GM19099 (cell line): Measurements from ENCODE around the gene GALNT10.

Experiments used
- POLR2A ChIP-seq: IDR thresholded peaks from 3 replicates; pipeline ENCODE4 v1.6.1; 2011; ENCODE audit warnings: low read depth; ENCODE audit not compliant: insufficient read length; ENCODE audit errors: extremely low read depth

Gene GALNT10

DNA sequence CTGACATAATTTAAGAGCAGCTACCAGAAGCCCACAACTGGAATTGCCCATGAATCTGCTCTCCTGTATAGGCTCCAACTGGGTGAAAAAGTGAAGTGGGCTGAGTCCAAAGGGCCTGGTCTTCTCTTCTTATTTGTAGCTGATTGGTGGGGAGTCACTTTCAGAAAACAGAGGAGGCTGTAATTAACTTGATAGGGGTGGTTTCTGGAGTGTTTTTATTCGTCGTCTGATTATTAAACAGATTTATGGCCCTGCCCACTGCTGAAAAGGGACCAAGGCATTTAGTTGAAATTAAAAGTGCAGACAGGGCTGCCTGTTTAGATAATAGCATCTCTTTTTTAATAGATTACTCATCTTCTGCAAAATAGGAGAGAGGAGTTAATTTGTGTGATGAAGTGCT, 174.2 kb downstream of the GALNT10 start:
- TF ChIP-seq POLR2A = no peak

DNA sequence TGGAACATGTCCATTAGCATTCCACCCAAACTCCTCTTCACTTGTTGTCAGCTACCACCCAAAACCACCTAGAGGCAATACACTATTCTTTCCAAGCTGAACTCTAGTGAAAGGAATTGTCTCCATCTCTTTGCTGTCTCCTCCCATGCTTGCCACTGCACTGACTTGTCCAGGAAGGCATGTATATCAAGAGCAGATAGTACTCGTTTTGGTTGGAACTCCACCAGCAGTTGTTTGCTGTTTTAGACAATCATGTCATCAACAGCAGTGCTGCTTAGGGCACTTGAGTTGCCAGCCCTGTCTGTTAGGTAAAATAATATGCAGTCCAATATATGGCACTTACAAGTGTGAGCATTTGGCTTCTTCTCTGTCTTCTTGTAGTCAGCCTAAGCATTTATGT, 175.3 kb downstream of the GALNT10 start:
- no peak for TF ChIP-seq POLR2A

DNA sequence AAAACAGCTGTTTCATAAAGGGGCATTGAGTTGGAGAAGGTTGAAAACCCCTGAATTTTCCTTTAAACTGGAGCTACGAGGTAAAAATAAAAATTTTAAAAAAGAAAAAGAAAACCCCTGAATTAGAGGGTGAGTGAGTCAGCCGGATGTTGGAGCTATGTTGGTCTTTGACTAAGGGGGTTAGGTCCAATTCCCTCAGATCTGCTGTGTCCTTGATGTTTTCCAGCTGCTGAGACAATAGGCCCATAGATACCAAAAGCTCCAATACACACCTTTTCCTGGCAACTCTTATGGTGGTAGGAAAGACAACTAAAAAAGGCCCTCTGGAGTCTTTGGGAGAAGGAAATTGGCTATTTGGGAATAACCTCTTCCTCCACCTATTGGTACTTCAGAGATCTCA, 175.8 kb downstream of the GALNT10 start:
- TF ChIP-seq POLR2A = no peak

DNA sequence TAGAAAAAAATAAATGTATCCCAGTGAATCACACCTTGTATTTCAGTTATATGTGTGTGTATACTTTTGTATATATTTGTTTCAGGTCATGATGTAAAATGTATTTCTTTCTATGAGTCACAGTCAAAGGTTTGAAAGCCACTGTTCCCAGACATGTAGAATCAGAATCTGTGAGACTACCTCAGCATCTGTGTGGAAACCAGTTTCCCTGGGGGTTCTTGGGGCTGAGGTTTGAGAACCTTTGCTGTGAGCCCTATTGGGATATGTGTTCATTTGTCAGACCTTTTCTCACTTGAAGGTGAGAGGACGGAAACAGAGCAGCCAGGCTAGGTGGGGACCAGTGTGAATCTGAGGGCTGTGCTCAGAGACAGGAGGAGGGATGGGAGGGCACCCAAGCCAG, 176.6 kb downstream of the GALNT10 start:
- no peak for TF ChIP-seq POLR2A

DNA sequence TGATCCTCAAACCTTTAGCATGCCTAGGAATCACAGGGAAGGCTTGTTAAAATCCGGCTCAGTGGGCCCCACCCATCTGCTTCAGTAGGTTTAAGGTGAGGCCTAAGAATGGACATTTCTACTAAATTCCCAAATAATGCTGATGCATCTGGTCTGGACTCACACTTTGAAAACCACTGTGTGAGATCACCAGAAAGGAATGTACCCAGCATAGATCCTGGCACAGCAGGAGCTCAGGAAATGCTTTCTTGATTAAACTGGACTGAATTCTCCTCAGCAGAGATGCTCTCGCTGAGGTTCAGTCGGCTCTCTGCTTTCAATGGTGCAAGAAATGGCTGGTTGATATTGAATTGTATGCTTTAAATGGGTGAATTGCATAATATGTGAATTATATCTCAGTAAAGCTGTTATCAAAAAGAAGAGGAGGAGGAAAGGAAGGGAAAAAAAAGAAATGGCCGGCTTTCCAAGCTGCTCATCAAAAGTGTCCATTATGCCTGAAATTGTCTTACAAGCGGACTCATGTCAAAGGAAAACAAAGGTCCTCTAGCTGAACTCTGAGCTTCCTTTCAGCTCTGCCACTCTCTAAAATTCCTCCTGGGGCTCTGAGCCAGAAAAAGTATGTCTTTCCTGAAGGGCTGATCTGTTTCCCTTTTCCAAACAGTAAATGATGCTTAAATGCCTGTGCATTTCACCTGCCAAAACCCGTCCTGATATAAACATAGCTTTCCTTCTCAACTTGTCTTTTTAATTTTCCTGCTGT, 177.7 kb downstream of the GALNT10 start:
- no peak for TF ChIP-seq POLR2A

DNA sequence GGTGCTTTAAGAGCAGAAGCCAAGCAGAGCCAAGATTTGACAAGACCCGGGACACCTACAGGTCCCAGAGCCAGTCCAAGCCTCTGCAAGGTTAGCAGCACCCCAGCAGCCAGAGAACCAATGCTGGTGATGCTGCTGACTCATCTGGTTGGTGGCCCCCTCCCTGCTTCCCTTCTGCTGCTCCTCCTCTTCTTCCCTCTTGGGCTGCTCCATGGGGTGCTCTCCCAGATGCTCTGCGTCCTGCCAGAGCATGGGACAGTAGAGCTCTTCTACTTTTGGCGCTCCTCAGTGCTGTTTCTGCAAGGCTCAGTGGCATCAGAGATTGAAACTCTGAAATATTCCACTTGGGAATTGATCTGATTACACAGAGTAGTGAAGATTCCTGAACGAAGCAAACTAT, 179.1 kb downstream of the GALNT10 start:
- no peak for TF ChIP-seq POLR2A

DNA sequence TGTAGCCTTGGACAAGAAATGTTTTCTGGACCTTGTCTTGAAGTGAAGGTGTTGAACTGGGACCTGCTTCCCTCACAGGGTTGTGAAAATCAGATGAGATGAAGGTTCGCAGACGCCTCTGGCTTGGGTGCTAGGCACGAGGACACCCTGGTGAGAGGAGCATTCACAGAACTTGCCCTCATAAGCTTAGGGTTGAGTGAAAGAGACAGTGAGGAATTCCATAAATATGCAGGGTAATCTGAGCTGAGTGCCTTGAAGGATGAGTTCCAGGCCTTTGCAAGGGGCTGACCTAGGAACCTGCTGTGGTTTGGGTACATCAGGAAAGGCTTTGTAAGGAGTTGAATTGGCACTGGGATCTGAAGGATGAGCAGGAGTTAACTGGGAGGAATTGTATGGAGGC, 179.6 kb downstream of the GALNT10 start:
- no peak for TF ChIP-seq POLR2A

DNA sequence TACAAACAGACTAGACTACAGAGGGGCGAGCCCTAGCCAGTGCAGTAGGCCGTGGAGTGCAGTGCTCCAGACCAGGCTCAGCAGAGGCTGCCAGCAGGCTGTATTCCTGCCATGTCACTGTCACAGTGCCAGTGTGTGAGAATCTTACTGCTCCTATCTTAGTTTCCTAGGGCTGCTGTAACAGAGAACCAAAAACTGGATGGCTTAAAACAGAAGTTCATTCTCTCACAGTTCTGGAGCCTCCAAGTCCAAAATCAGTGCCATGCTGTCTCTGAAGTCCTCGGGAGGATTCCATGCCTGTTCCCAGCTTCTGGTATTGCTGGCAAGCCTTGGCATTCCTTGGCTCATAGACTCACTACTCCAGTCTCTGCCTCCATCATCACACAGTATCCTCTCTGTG, 180.3 kb downstream of the GALNT10 start:
- TF ChIP-seq POLR2A = no peak

DNA sequence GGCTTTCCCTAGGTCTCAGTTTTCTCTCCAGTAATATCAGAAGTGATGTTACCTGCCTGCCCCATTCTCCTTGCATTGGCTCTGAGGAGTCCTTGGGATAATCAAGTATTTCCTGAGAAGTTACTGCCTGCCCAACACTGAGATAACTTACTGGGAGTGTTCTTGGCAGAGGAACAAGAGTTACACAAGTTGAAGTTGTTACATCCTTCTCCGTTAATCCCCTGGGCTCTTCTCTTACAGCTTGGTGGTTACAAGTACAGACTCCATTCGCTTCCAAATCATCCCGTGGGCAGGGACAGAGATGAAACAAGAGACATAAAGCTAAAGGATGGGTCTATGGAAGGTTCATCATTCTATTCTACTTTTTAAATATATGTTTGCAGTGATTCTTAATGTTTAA, 181.2 kb downstream of the GALNT10 start:
- TF ChIP-seq POLR2A = no peak

DNA sequence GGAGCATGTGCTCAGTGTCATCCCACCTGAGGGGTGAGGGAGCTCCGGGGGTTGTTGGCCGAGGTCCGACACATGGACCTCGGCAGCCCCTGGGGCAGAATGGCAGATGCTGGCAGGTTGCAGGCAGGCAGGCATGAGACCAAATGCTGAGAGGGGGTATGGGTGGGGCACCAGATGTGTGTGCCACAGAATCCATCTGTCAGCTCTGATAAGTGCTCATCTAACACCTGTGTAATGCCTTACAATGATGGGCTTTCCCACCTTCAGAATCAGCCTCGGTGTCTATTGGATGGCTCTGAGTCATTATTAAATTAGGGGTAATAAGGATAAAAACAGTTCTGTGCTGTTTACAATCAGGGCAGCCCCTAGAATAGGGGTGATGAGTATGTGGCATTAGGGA, 182.1 kb downstream of the GALNT10 start:
- TF ChIP-seq POLR2A = no peak

DNA sequence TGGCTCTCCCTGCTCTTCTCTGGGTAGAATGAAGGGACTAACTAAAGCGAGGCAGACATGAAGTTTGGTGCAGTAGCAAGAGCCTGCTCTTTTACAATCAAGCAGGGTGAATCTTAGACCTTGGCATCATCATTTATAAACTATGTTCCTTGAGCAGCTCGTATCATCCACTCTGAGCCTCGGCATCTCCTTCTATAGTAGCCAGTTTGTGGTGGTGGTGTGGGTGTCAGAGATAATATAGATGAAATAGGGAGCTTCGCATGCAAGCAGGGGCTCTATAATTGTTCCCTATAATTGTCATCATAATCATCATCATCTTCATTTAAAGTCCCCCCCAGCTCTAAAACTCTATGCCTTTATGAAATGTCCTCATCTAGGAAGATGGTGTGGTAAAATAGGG, 182.8 kb downstream of the GALNT10 start:
- TF ChIP-seq POLR2A = no peak

DNA sequence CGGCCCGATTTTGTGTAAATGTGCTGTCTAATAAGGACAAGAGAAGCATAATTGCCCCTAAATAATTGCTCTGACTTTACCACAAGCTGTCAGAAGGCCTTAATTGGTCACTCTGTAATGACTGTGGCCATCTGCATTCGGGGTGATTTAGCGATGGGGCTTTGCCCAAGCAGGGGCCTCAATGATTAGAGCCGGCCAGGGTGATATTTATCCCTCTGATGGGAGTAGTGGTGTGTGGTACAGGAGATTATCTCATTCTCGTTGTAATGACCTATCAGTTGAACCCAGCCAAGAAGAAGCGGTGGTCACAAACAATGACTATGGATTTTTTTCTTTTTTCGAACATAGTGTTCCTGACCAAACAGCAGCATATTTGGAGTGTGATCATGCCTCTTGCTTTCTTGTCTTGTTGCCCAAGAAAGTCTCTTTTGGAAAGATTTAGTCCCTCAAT, 183.2 kb downstream of the GALNT10 start:
- TF ChIP-seq POLR2A = no peak

DNA sequence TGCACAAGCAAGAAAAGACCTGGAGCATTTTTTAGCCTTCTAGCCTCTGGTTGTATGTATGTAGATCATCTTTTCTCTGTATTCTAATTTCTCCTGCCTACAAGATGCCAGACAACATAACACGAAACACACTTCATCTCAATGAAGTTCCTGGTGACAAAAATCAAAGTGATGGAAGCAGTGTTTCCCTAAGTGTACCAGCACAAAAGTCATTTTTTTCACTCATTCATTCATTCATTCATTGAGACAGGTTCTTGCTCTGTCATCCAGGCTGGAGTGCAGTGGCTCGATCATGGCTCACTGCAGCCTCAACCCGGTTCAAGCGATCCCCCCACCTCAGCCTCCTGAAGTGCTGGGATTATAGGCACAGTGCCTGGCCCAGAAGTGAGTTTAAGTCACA, 183.7 kb downstream of the GALNT10 start:
- TF ChIP-seq POLR2A = no peak

DNA sequence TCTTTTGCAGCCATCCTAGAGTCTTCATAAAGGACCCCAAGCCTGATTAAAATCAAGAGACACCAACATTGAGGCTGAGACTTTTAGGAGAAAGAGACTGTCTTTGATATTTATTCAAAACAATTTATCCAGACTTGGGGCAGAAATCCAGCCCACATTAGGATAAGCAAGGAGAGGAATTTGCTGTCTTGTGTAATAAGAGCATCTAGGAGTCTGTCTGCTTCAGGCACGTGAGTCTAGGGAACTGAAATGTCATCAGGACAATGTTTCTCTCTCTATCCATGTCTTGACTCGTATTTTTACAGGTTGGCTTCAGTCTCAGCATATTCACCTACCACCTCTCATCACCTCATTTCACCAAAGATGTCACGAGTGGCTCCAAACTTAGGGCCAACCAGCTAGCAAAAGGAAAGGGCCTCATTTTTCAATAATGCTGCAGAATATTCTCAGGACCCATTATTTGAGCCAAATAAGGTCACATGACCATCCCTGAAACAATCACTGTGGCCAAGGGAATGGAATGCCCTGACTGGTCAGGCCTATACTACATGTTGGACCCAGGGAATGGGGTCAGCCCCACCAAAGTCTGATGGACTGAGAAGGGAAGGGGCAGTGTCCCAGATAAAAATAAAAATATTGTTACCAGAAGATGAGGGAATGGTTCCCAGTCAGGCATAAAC, 184.9 kb downstream of the GALNT10 start:
- TF ChIP-seq POLR2A = no peak

DNA sequence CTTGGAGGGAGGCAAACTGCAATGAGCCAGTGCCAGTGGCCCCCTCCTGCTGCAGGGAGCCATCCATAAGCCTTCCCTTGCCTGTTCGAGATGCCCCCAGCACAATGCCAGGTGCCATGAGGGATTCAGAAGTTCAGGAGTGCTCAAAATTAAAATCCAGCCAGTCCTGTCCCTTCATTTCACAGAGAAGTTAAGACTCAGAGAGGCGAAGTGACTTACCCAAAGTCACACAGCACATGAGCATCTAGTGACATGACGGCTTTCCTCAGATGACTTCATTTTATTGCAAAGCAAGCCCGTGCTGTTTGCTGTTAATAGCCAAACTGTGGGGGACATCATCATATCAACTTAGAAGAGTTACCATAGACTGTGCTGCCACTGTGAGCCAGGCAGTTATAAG, 185.9 kb downstream of the GALNT10 start:
- no peak for TF ChIP-seq POLR2A

DNA sequence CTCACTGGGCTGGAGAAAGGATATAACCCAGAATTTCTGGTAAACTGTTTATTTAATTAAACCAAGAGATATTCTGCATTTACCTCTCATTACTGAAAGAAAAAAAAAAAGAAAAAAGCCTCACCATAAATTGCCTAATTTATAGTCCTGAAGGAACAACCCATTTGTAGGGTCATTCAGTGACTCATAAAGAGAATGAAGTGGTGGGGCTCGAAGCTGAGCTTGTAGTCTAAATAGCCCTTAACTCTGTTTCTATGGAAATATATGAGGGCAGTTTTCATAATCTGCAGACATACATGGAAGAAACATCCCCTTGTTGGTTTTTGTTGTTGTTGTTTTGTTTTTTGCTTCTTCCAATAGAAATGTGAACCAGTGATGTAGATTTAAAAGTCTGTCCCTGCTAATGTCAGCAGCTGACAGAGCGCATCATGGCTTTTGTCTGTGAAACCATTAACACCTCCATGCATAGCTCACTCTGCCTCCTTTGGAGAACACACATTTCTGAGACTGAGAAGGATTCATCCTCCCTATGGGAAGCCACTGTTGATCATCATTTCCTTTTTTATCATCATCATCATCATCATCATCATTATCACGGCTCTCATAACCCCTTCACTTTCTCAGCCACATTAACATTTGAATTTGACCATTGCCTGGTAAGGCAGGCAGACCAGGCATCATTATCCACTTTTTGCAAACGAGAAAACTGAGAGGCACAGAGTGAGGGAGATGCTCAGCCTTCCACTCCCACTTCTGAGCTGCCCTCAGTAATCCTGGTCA, 187.4 kb downstream of the GALNT10 start:
- TF ChIP-seq POLR2A = no peak
